GM19463 (cell line): Measurements from ENCODE around the gene IRF1.

ENCODE experiments used
- ATAC-seq: cut with Tn5 transposase; IDR thresholded peaks from one replicate; pipeline ENCODE4 v1.9.1; 2021; ENCODE audit warnings: mild to moderate bottlenecking, moderate library complexity; ENCODE audit not compliant: unreplicated experiment

The IRF1 gene

DNA sequence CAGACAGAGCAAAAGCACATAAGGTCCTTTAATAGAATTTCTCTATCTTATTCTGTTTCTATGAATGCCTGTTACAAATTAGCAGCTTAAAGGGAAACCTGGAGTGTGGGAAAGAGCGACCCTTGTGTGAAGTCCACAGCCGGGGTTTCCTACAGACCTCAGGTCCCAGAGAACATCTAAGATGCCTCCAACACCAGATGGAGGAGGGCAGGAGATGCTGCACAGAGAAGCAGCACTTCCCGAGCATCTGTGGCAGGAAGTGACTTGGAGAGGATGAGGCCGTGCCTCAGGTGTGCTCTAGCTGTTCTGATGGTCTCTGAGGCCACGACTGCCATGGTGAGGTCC, 26.8 kb downstream of the IRF1 start:
- no peak for ATAC-seq

- ATAC-seq: no peak
Measured at GRCh38 chr5:132462856-132463745, 27.5 kb downstream of the IRF1 start.

- ATAC-seq: no peak
Measured at GRCh38 chr5:132462333-132462732, 28.2 kb downstream of the IRF1 start.

GRCh38 chr5:132461569-132462070, 29.0 kb downstream of the IRF1 start:
- ATAC-seq: no peak

GRCh38 chr5:132460846-132461568, 29.6 kb downstream of the IRF1 start:
- ATAC-seq: no peak

DNA sequence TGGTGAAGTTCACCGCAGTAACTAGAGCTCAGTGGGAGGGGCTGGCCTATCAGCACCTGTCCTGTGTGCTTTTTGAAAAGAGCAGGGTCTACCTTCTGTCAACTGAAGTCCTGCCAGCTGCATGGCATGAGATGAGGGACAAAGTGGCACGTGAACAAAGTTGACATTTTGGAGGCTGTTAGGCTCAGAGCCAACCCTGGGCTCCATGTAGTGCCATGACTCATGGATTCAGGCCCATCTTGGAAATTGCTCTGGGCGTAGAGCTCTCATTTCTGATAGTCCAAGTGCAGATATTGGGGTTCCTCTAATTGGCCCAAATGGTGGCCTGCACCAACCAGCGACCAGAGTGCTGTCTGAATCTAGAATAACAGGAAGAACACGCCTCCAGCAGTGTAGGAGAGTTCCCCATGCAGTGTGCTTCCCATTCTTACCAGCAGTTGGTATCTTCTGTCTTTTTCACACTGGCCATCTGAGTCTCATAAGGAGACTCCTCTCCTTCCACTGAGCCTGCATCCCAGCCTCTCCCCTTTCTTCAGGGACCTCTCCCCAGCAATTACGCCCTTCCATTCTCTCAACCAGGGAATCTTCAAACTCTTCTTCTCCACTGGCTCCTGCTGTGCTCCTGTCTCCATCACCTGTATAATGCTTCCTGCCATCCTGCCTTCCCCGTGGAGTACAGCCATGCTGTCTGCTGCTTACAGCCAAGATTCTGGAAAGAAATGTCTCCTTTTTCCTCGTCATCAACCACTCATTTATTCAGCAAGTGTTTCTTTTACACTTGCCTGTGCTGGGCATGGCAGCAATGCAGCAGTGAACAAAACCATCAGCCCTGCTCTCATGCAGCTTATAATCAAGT, 30.4 kb downstream of the IRF1 start:
- no peak for ATAC-seq

DNA sequence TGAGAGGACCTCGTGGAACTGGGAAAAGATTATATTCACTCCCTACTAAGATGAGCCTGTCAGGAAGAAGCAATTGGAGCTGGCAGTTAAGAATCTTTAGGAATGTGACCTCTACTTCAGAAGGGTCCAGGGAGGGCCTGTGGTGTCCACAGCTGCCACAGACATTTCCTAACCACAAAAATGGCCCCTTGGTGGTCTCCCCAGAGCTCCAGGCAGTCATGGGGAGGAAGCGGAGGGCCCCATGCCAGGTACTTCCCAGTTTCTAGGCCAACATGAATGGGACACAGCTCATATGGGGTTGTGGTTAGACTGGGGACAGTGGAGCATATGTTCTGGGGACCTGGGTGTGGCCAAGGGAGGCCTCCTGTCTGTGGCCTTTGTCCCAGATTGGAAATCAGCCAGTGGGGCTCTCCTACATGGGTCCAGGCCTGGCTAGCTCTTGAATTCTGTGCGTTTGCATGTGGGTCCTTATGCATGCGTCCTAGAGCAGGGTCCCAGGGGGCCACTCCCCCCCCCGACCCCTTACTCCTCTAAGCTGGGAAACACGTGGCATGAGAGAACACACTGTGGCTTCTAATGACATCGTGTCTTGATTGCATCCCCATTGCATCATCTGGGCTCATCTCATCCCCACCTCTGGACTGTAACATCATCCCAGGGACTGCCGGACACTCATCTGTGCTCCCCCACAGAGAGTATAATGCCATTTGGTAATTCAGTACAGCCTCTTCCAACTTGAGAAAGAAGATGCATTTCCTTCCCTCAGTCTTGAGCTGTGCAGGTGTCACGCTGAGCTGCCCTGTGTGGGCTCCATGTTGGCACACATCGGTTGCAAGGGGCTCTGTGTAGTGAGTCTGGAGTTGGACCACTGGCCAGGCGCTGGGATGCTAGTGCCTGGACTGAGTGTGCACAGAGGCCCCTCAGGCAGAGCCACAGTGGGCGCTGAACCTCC, 31.3 kb downstream of the IRF1 start:
- peak; percentile 40 for ATAC-seq

- peak; percentile 46 for ATAC-seq
Measured at GRCh38 chr5:132458651-132459030, 31.9 kb downstream of the IRF1 start.

DNA sequence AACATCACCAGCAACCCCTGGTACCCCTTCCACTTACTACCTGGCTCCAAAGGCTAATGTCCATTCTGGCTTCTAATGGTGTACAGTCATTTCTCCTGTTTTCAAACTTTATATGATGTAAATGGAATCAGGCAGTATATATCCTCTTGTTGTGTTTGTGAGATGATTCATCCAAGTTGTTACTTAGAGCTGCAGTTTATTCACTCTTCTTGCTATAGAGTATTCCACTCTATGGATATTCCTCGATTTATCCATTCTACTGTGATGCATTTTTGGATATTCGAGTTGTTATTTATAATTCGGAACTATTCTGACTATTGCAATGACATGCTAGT, 32.4 kb downstream of the IRF1 start:
- no peak for ATAC-seq

GRCh38 chr5:132457371-132458225, 33.0 kb downstream of the IRF1 start:
- ATAC-seq: no peak

DNA sequence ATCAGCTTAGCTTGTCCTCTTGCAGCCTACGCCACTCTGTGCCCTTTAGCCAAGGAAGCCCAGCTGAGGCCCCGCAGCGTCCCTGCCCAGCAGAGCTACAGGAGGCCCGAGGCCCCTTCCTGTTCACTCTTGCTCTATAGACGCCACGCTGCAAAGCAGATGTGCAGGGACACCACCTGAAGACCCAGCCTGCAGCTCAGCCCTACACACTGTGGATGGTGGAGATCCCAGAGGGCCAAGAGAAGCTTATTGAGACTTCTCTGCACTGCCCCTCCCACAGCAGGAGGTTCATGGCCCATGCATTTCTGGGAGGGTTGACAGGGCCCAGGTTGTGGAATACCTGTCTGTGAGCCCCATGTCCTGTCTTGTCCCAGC, 33.6 kb downstream of the IRF1 start:
- peak; percentile 20 for ATAC-seq

GRCh38 chr5:132456296-132456986, 34.1 kb downstream of the IRF1 start:
- ATAC-seq: peak; percentile 53

DNA sequence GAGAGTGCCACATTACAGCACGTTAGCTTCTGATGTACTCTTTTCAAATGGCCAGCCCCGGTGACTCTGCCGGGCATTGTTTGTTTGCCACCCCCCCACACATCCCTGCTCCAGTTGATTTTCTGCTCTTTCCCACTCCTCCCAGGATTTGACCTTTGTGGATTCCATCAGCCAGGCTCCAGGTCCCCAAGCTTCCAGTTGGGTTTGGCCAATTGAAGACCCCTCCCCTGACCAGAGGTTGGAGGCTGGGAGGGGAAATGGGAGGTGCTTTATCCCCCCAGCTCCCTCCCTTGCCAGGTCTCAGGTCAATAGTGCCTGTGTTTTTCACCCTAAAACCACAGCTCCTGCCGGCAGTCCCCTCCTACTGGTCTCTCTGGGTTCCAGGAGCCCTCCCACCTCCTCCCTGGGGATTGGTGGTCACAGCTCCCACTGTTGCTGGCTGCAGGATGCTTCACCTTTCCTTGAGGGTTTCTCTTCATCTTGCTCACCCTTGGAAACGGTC, 34.9 kb downstream of the IRF1 start:
- ATAC-seq: no peak

DNA sequence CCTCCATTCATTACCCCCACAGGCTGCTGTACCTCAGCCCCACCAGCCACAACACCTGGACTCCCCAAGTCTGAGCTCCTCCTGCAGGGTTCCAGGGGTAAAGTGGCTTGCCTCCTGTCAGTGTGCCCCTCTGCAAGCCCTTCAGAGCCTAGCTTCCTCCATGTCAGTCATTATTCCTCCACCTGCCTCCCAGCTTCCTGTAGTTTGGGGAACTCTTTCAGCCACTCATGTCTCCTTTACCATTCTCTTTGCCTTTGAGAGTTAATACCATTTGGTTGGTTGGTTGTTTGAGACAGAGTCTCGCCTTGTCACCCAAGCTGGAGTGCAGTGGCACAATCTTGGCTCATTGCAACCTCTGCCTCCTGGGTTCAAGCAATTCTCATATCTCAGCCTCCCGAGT, 36.2 kb downstream of the IRF1 start:
- ATAC-seq: no peak

- no peak for ATAC-seq
Measured at GRCh38 chr5:132451387-132451786, 39.2 kb downstream of the IRF1 start.

DNA sequence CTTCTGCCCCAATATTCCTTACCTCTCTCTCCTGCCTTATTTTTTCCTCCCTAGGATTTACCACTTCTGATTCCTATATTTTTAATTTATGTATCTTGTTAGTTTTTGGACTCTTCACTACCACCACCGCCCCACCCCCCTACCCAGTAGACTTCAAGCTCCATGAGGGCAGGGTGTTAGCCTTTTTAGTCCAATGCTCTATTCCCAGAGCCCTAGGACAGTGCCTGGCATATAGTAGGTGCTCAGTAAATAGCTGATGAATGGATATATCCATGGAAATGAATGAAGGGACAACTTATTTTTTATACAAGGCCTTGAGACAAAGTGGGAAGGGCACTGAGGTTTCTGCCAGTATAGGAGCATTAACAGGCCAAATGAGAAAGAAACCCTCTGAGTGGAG, 41.5 kb downstream of the IRF1 start:
- no peak for ATAC-seq

DNA sequence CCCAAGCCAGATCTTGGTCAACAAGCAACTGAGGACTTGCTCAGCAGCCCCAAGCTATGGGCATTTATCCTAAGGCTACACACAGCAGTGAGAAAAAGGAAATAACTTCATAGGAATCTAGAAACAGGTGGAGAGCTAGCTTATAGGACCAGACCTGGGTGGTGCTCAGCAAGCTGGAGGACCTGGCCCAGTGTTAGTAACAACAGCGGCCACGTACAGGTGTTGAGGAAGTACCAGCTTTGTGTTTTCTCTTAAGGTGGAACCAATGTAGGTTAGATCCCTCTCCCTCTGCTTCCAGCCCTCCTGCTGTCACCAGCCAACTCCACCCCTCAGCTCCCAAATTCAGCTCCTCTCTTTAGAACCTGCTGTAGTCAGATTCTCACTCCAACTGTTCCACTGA, 43.4 kb downstream of the IRF1 start:
- no peak for ATAC-seq

DNA sequence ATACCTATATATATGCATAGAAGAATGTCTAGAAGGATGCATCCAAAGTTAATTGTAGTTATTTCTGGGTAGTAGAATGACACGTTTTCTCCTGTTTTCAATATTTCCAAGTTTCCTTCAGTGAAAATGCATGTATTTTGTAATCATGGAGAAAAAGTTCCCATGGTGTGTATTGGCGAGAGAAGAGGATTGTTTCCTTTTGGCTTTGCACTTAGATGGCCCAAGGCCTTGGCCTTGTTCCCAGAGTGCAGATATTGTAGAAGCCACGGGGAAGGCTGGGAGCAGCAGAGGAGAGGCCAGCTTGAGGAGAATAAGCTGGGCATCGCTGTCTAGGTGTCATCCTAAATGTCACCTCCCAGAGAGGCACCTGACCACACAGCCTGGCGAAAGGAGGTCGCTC, 44.0 kb downstream of the IRF1 start:
- ATAC-seq: no peak

DNA sequence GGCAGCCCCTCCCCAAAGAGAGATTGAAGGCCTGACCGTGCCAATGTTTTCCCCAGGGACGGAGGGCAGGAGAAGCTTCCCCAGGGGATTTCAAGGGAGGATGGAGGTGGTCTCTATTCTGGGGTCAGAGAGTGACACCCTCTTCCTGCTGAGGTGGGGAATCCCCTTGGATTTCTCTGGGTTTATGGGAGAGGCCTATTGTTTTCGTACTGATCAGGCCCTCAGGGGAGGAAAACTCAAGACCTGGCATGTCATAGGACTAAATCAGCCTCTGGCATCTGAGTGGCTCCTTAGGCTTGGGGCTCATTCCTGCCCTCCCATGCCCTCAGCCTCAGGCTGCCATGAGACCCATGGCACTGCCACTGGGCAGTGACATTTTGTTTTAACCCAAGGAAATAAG, 44.6 kb downstream of the IRF1 start:
- ATAC-seq: no peak
